Uterus (tissue), 4 donors: ENCODE measurements around the gene TIMM22. TPM values are rescaled to one million over a fixed set of nuclear protein-coding genes. Genes with fewer than 3 reads are reported as not detected.
"Not testable (repeated sequence)": the region's sequence is repeated elsewhere in the genome, so short reads cannot be mapped to it uniquely, and the experiment has no call there.

ENCODE experiments used
- DNase-seq, 2 donors: peaks; one replicate each; pipeline ENCODE4 v3.0.0-alpha.2; 2019 to 2020
- H3K27ac ChIP-seq, 2 donors: fragments of 200-600 bp; sonication (generic); 1 replicate in 1 of 2; 2 replicates in 1 of 2; pipeline ENCODE4 v1.5.1; 2016 to 2018
- H3K27me3 ChIP-seq, 2 donors: fragments of 200-600 bp; sonication (generic); one replicate each; pipeline ENCODE4 v1.5.1; 2018 to 2019; ENCODE audit warnings: control low read depth in 1 of 2
- H3K36me3 ChIP-seq, 2 donors: fragments of 200-600 bp; sonication (generic); one replicate each; pipeline ENCODE4 v1.5.1; 2019; ENCODE audit warnings: control low read depth in 1 of 2
- H3K4me1 ChIP-seq, 2 donors: fragments of 200-600 bp; sonication (generic); one replicate each; pipeline ENCODE4 v1.5.1; 2018 to 2019; ENCODE audit warnings: control low read depth in 1 of 2
- H3K4me3 ChIP-seq, 2 donors: fragments of 200-600 bp; sonication (generic); 1 replicate in 1 of 2; 2 replicates in 1 of 2; pipeline ENCODE4 v1.5.1; 2018 to 2019; ENCODE audit warnings: mild to moderate bottlenecking in 1 of 2
- H3K9me3 ChIP-seq, 2 donors: fragments of 200-600 bp; sonication (generic); one replicate each; pipeline ENCODE4 v1.5.1; 2019; ENCODE audit warnings: control low read depth in 1 of 2
- CTCF ChIP-seq, 4 experiments: fragments of 200-600 bp in 2 of 4; fragments of 450-650 bp in 2 of 4; sonication (generic) in 2 of 4; IDR thresholded peaks; one replicate each; pipeline ENCODE4 v1.5.1; 2016 to 2019; ENCODE audit warnings: antibody characterized with exemption in 4 of 4, mild to moderate bottlenecking in 2 of 4, moderate library complexity in 1 of 4
- POLR2A ChIP-seq, 2 donors: fragments of 450-650 bp; IDR thresholded peaks; one replicate each; pipeline ENCODE4 v1.6.1; 2016; ENCODE audit warnings: antibody characterized with exemption in 2 of 2, mild to moderate bottlenecking in 1 of 2, moderate library complexity in 1 of 2
- intact Hi-C: fragments of 100-400 bp; cut with DNase I; formaldehyde crosslinking; loops from one replicate; pipeline ENCODE4 v1.15.1; 2023; ENCODE audit warnings: low total_unique reads
- total RNA-seq, 4 donors: library from RNA; depleted of rRNA in 3 of 4; stranded (reverse); fragments of >200 nt in 3 of 4; gene quantifications; one replicate each; pipeline versions ENCODE4 v1.1.0 to v1.2.4, GENCODE V29; 2014 to 2023
- donor health status: DM: yes; HTN: yes; CAD: no.

The TIMM22 gene
- 10 to 100 TPM in 2 of 4 donors, 1 to 10 TPM in 2; 5.1 to 17.1 (median 10.8) TPM for total RNA-seq

GRCh38 chr17:996554-997344 lies at the start of gene TIMM22:
Gene TIMM22, plus strand, starts transcription at chr17:997129. Its CDS starts 14 bp downstream, at chr17:997143.
- H3K4me3 ChIP-seq, result peak within 1 kb of the TSS; percentile 83 to 91
- peaks cover 7 to 11% of the 10 kb centered on the region in 2 donors for H3K4me1 ChIP-seq
- intact Hi-C loops, result no loop called here
- DNase-seq, result peak; percentile 89 to 92
- no peaks in the 10 kb centered on the region for H3K27me3 ChIP-seq
- H3K36me3 ChIP-seq, result no peaks in the 10 kb centered on the region
- peak within 1 kb of the TSS; percentile 89 to 94 for H3K27ac ChIP-seq
- no peaks in the 10 kb centered on the region for H3K9me3 ChIP-seq
- TF ChIP-seq POLR2A (IDR thresholded peaks at IDR 0.05), result peak in 1 of 2 donors; percentile 73
- peak; percentile 88 to 99 (median 95) for TF ChIP-seq CTCF (IDR thresholded peaks at IDR 0.05)

- Histone ChIP-seq H3K9me3 (no peaks in the 10 kb centered on the region), H3K27ac (peak overlapping the region; percentile 33 to 82), H3K36me3 (no peaks in the 10 kb centered on the region), H3K4me1 (no peaks in the 10 kb centered on the region), H3K27me3 (no peaks in the 10 kb centered on the region), H3K4me3 (no peak overlapping the region)
- TF ChIP-seq CTCF (IDR thresholded peaks at IDR 0.05) (no peak), POLR2A (IDR thresholded peaks at IDR 0.05) (no peak)
- intact Hi-C loops, result no loop called here
- DNase-seq, result no peak
Observed at GRCh38 chr17:948284-948852, 48.6 kb upstream of the TIMM22 start.

- DNase-seq, result no peak
- Histone ChIP-seq H3K27ac (peak overlapping the region; percentile 84 to 90), H3K27me3 (no peaks in the 10 kb centered on the region), H3K4me1 (peaks cover 0 to 8% of the 10 kb centered on the region in 2 donors), H3K4me3 (no peak overlapping the region), H3K36me3 (no peaks in the 10 kb centered on the region), H3K9me3 (no peaks in the 10 kb centered on the region)
- intact Hi-C loops, result no loop called here
- TF ChIP-seq POLR2A (IDR thresholded peaks at IDR 0.05), result no peak
- TF ChIP-seq CTCF (IDR thresholded peaks at IDR 0.05), result no peak
Observed at GRCh38 chr17:949623-950303, 47.2 kb upstream of the TIMM22 start.

GRCh38 chr17:951325-952132 lies 45.4 kb upstream of the TIMM22 start:
- intact Hi-C loops, result no loop called here
- Histone ChIP-seq H3K4me1 (peaks cover 0 to 8% of the 10 kb centered on the region in 2 donors), H3K27me3 (no peaks in the 10 kb centered on the region), H3K36me3 (no peaks in the 10 kb centered on the region), H3K9me3 (no peaks in the 10 kb centered on the region), H3K27ac (peak overlapping the region; percentile 84 to 90), H3K4me3 (no peak overlapping the region)
- DNase-seq, result peak; percentile 73 to 81
- TF ChIP-seq CTCF (IDR thresholded peaks at IDR 0.05) (peak in 1 of 4 experiments; percentile 14), POLR2A (IDR thresholded peaks at IDR 0.05) (no peak)

- H3K27me3 ChIP-seq, DNase-seq, H3K36me3 ChIP-seq, H3K9me3 ChIP-seq, H3K4me3 ChIP-seq, intact Hi-C loops, H3K4me1 ChIP-seq: not testable (repeated sequence)
- H3K27ac ChIP-seq, result peak overlapping the region in 1 of 2 donors; percentile 69
Observed at GRCh38 chr17:952592-952991, 44.3 kb upstream of the TIMM22 start.
